Superior temporal gyrus (tissue), 1 donor: Measurements from ENCODE around the gene BRF1.
"Not testable (repeated sequence)": the region's sequence is repeated elsewhere in the genome, so short reads cannot be mapped to it uniquely, and the experiment has no call there.

Source experiments
- DNase-seq: peaks from one replicate; pipeline ENCODE4 v3.0.0-alpha.2; 2016; ENCODE audit errors: extremely low spot score

The BRF1 gene

GRCh38 chr14:105290621-105291346 is 10.0 kb downstream of the BRF1 start:
- no peak for DNase-seq

DNA sequence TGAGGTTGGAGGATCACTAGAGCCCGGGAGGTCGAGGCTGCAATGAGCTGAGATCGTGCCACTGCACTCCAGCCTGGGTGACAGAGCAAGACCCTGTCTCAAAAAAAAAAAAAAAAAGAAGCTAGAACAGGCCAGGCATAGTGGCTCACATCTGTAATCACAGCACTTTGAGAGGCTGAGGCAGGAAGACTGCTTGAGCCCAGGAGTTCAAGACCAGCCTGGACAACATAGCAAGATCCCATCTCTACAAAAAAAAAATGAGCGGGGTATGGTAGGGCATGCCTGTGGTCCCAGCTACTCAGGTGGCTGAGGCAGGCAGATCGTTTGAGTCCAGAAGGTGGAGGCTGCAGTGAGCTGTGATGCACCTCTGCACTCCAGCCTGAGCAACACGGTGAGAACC is 11.9 kb downstream of the BRF1 start:
- DNase-seq = not testable (repeated sequence)

- DNase-seq = no peak
These were observed 13.3 kb downstream of the BRF1 start for GRCh38 chr14:105287249-105288102.

- no peak for DNase-seq
These were observed 14.0 kb downstream of the BRF1 start for GRCh38 chr14:105286759-105287144.

DNA sequence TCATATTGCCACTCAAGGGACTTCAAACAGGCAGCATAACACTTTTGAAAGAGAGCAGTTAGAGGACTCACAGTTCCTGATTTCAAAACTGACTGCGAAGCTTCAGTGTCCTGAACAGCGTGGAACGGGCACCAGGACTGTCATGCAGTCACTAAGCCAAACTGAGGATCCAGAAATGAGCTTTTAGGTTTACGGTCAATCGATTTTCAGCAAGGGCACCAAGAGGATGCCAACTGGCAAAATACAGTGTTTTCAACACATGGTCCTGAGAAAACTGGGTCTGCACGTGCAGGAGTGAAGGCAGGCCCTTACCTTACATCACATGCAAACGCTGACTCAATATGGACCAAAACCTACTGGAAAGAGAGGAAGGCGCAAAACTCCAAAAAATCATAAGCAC is 15.6 kb downstream of the BRF1 start:
- no peak for DNase-seq

GRCh38 chr14:105283899-105284298 is 16.9 kb downstream of the BRF1 start:
- DNase-seq = no peak

GRCh38 chr14:105283028-105283427 is 17.8 kb downstream of the BRF1 start:
- no peak for DNase-seq

DNA sequence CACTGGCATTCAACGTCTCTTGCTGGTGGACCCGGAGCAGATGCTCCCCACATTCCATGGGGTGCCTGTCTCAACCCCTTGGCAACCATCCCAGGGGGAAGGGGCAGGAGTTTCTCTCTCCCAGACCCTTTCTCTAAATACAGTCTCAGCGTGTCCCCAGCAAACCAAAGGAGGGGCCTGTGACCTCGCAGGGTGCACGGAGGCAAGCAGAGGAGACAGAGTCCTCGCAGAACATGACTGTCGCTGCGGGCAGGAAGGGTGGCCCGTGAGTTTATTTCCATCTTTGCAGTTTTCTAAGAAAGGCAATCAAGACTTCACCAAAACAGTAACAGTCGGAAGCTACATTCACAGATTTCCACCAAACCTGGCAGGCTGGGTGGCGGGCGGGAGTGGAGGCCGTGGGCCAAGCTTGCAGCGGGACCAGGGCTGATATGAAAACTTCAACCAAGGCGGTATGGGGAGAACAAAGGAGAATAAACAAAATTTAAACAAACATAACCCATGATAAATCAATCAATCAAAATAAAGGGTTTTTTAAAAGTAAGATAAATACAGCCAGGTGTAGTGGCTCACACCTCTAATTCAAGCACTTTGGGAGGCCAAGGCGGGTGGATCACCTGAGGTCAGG is 18.6 kb downstream of the BRF1 start:
- DNase-seq = no peak

- peak; percentile 87 for DNase-seq
These were observed 19.3 kb downstream of the BRF1 start for GRCh38 chr14:105281371-105282097.

DNA sequence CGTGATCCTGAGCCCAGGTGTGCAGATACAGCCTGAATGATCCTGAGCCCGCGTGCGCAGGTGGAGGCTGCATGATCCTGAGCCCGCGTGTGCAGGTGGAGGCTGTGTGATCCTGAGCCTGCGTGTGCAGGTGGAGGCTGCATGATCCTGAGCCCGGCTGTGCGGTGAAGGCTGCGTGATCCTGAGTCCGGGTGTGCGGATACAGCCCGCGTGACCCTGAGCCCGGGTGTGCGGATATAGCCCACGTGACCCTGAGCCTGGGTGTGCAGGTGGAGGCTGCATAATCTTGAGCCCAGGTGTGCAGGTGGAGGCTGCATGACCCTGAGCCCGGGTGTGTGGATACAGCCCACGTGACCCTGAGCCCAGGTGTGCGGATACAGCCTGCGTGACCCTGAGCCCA is 20.3 kb downstream of the BRF1 start:
- DNase-seq = no peak

- DNase-seq = no peak
These were observed 21.0 kb downstream of the BRF1 start for GRCh38 chr14:105279642-105280361.

GRCh38 chr14:105277448-105277847 is 23.4 kb downstream of the BRF1 start:
- not testable (repeated sequence) for DNase-seq

DNA sequence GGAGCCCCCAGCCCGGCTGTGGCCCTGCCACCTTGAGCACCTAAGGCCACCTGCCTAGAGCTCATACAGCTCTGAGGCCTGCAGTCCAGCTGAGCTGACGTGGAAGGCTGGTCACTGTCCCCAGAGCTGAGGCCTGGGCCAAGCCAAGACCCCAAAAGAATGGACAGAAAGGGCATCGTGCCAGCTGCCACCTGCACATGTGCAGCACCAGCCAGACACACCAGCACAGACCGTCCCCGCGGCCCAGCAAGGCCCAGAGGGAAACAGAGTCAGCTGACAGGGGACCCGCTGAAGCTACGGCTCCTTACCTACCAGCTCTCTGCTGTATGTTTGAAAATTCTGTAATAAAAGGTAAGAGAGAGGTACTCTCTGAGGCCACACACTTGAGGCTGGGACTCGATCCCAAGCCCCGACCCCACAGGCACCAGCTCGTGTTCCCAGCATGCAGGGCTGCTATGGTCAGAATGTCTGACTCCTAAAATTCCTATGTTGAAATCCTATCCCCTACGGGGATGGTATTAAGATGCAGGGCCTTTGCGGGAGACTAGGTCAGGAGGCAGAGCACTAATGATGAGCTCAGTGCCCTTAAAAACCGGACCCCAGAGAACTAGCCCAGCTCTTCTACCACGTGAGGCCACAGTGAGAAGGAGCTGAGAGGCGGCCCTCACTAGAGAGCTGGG is 25.4 kb downstream of the BRF1 start:
- no peak for DNase-seq

DNA sequence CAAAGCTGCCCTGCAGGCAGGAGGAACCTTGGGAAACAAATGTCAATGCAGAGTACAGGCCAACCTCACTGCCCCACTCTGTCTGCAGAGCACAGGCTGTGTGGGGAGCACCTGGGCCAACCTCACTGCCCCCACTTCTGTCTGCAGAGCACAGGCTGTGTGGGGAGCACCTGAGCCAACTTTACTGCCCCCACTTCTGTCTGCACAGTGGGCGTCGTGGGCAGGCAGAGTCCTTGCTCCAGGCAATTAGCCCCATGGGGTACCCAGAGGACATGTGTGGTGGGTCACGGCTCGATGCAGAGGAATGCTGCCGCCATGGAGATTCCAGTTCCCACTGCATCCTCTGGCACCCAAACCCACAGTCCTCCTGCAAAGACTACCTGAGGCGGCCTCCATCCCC is 26.2 kb downstream of the BRF1 start:
- no peak for DNase-seq

DNA sequence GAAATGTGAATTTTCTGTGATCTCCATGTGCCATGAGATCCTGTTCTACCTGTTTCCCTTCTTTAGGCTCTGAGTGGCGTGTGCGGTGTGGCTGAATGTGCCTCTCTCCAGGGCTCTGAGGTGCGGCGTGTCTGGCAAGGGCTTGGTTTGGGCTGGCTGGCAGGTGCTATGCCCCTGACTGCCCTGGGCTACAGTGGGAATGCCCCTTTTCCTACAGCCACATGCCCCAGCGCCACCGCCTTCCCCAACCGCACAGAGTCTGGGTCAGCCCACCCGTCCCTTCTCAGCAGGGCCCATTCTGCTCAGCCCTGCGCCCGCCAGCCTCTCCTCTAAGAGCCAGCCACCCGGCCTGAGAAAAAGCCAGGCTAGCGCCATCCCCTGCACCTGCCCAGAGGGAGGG is 27.7 kb downstream of the BRF1 start:
- DNase-seq = no peak

GRCh38 chr14:105272623-105273022 is 28.2 kb downstream of the BRF1 start:
- DNase-seq = no peak

- no peak for DNase-seq
These were observed 29.4 kb downstream of the BRF1 start for GRCh38 chr14:105271224-105271890.

- no peak for DNase-seq
These were observed 31.4 kb downstream of the BRF1 start for GRCh38 chr14:105269405-105269804.

DNA sequence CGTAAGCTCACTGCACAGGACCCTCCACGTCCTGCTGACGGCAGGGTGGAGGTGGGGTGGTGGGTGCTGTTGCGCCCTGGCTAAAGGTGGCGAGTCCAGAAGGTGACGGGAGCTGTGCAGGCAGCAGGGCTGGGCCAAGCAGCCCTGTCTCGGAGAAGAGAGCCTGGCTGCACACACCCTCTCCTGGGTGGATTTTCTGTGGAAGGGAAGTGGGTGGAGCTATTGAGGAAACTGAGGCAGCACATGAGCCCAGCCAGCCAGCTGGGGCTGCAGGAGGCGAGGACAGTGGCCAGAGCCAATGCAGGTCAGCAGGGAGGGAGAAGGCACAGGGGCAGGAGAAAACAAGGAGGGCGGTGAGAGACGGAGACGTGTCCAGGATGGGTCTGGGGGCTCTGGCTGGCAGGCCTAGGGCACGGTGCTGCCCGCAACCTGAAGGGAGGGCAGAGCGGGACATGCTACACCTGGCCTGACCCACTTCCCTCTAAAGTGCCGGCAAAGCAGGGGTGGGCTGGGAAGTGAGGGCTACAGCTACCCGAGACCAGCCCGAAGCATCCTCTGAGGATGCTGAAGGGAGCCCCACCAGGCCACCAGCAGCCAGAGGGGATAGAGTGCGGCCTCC is 32.0 kb downstream of the BRF1 start:
- no peak for DNase-seq
